ENCODE results near the gene STH.
"Not testable (repeated sequence)": the region's sequence is repeated elsewhere in the genome, so short reads cannot be mapped to it uniquely, and the experiment has no call there.

STH gene

GRCh38 chr17:45998987-45999899, at the start of gene STH:
STH (plus strand) TSS chr17:45999250; CDS start chr17:45999280, 30 bp downstream.
- no peak for DNase-seq

GRCh38 chr17:45949755-45950320, 49.2 kb upstream of the STH start:
- DNase-seq: no peak

GRCh38 chr17:45950888-45951287, 48.2 kb upstream of the STH start:
- no peak for DNase-seq

- no peak for DNase-seq
Observed at GRCh38 chr17:45951403-45951802, 47.6 kb upstream of the STH start.

- no peak for DNase-seq
Observed at GRCh38 chr17:45951941-45952340, 47.1 kb upstream of the STH start.

GRCh38 chr17:45952814-45953320, 46.2 kb upstream of the STH start:
- DNase-seq: no peak

GRCh38 chr17:45953561-45953960, 45.5 kb upstream of the STH start:
- DNase-seq: no peak

GRCh38 chr17:45954914-45955313, 44.1 kb upstream of the STH start:
- DNase-seq: no peak

- DNase-seq: no peak
Observed at GRCh38 chr17:45955326-45955725, 43.7 kb upstream of the STH start.

GRCh38 chr17:45956090-45956489, 43.0 kb upstream of the STH start:
- no peak for DNase-seq

- not testable (repeated sequence) for DNase-seq
Observed at GRCh38 chr17:45956746-45957145, 42.3 kb upstream of the STH start.

GRCh38 chr17:45958307-45958706, 40.7 kb upstream of the STH start:
- DNase-seq: no peak

- DNase-seq: no peak
Observed at GRCh38 chr17:45958994-45959665, 39.9 kb upstream of the STH start.

- no peak for DNase-seq
Observed at GRCh38 chr17:45960311-45960710, 38.7 kb upstream of the STH start.

GRCh38 chr17:45961206-45961605, 37.8 kb upstream of the STH start:
- DNase-seq: no peak

GRCh38 chr17:45962221-45962972, 36.7 kb upstream of the STH start:
- no peak for DNase-seq

- DNase-seq: no peak
Observed at GRCh38 chr17:45963283-45963682, 35.8 kb upstream of the STH start.

GRCh38 chr17:45963889-45964288, 35.2 kb upstream of the STH start:
- DNase-seq: no peak

GRCh38 chr17:45964634-45965033, 34.4 kb upstream of the STH start:
- DNase-seq: no peak

- DNase-seq: peak in 1 of 2 experiments; percentile 56
Observed at GRCh38 chr17:45965812-45966211, 33.2 kb upstream of the STH start.

GRCh38 chr17:45966606-45967280, 32.3 kb upstream of the STH start:
- no peak for DNase-seq

GRCh38 chr17:45967378-45967777, 31.7 kb upstream of the STH start:
- DNase-seq: no peak

Data from NCI-H446 (cell line).